Endodermal cell (in vitro differentiated cells): ENCODE results near the gene AP4E1. TPM values are rescaled to one million over a fixed set of nuclear protein-coding genes. Genes with fewer than 3 reads are reported as not detected.

ENCODE experiments used
- DNase-seq: peaks from one replicate; pipeline ENCODE4 v3.0.0-alpha.2; 2017
- H3K27ac ChIP-seq: 2 replicates; pipeline ENCODE4 v1.5.1; 2013; ENCODE audit warnings: mild to moderate bottlenecking, low read depth, low read length, moderate library complexity
- H3K27me3 ChIP-seq: 2 replicates; pipeline ENCODE4 v1.6.1; 2013; ENCODE audit warnings: mild to moderate bottlenecking, low read length, moderate library complexity; ENCODE audit not compliant: insufficient read depth, control insufficient read depth, poor library complexity, severe bottlenecking
- H3K36me3 ChIP-seq: 2 replicates; pipeline ENCODE4 v1.7.0; 2013; ENCODE audit warnings: mild to moderate bottlenecking, low read length, moderate library complexity; ENCODE audit not compliant: control insufficient read depth, insufficient read depth
- H3K4me1 ChIP-seq: one replicate; pipeline ENCODE4 v1.7.0; 2013; ENCODE audit warnings: low read length; ENCODE audit not compliant: control insufficient read depth, insufficient read depth
- H3K4me3 ChIP-seq: 2 replicates; pipeline ENCODE4 v1.5.1; 2013; ENCODE audit warnings: mild to moderate bottlenecking, low read length, moderate library complexity
- H3K9ac ChIP-seq: 2 replicates; pipeline ENCODE4 v1.6.1; 2013; ENCODE audit warnings: mild to moderate bottlenecking, low read length, moderate library complexity; ENCODE audit not compliant: poor library complexity, severe bottlenecking; ENCODE audit errors: extremely low read depth
- H3K9me3 ChIP-seq: 2 replicates; pipeline ENCODE4 v1.6.1; 2013; ENCODE audit warnings: mild to moderate bottlenecking, low read length, moderate library complexity; ENCODE audit not compliant: control insufficient read depth
- H3K27ac Mint-ChIP-seq: 2 replicates; pipeline ENCODE4 v1.8.0; 2020; ENCODE audit warnings: mixed read lengths
- H3K27me3 Mint-ChIP-seq: 2 replicates; pipeline ENCODE4 v1.8.0; 2021; ENCODE audit warnings: mild to moderate bottlenecking, mixed read lengths; ENCODE audit not compliant: insufficient read depth
- H3K36me3 Mint-ChIP-seq: 2 replicates; pipeline ENCODE4 v1.8.0; 2020; ENCODE audit warnings: low read depth, mixed read lengths
- H3K4me1 Mint-ChIP-seq: 2 replicates; pipeline ENCODE4 v1.8.0; 2020; ENCODE audit warnings: mixed read lengths
- H3K4me3 Mint-ChIP-seq: 2 replicates; pipeline ENCODE4 v1.8.0; 2020; ENCODE audit warnings: mild to moderate bottlenecking, moderate library complexity, mixed read lengths
- H3K9me3 Mint-ChIP-seq: 2 replicates; pipeline ENCODE4 v1.8.0; 2020; ENCODE audit warnings: mild to moderate bottlenecking, mixed read lengths
- CTCF ChIP-seq: fragments of 200-600 bp; sonication (generic); conservative IDR thresholded peaks from 2 replicates; pipeline ENCODE4 v1.5.0; 2021; ENCODE audit warnings: antibody characterized with exemption, mild to moderate bottlenecking
- WGBS, 2 experiments: methylation state at CpG; one replicate each; pipeline versions ENCODE4 v1.1.5 to v1.1.7; 2013; ENCODE audit warnings: missing lambda C conversion rate in 2 of 2, mixed read lengths in 1 of 2; ENCODE audit not compliant: insufficient coverage in 1 of 2, insufficient read length in 1 of 2; 5-methylcytosine and 5-hydroxymethylcytosine counted together
- total RNA-seq, 2 donors: library from RNA; stranded (reverse); fragmentation: NEBNext Ultra II Directional in 1 of 2; extraction: Animal tissue kit (Norgen Biotek cat#: 25700) in 1 of 2; gene quantifications; 2 replicates in 1 of 2; 3 replicates in 1 of 2; pipeline ENCODE4 v1.2.1, GENCODE V29; 2021

The AP4E1 gene
- total RNA-seq, 2 donors from 2014 or later: 7.8 to 12.5 TPM

- H3K36me3 ChIP-seq: peaks cover 39% of the 10 kb centered on the region
- no peak overlapping the region for H3K4me3 ChIP-seq
- no peak for DNase-seq
- Mint-ChIP-seq H3K36me3 (peaks cover 60% of the 10 kb centered on the region), H3K9me3 (peaks cover 16% of the 10 kb centered on the region), H3K27me3 (no peaks in the 10 kb centered on the region), H3K27ac (no peak overlapping the region), H3K4me1 (no peaks in the 10 kb centered on the region), H3K4me3 (no peak overlapping the region)
- H3K27me3 ChIP-seq: no peaks in the 10 kb centered on the region
- TF ChIP-seq CTCF: no peak
- no peak overlapping the region for H3K27ac ChIP-seq
- peaks cover 26% of the 10 kb centered on the region for H3K9me3 ChIP-seq
- H3K4me1 ChIP-seq: no peaks in the 10 kb centered on the region
- no peak overlapping the region for H3K9ac ChIP-seq
These were observed 63.1 kb downstream of the AP4E1 start for GRCh38 chr15:50971542-50971941.

- Histone ChIP-seq H3K27ac (no peak overlapping the region), H3K9ac (no peak overlapping the region), H3K9me3 (peaks cover 26% of the 10 kb centered on the region), H3K4me3 (no peak overlapping the region), H3K27me3 (no peaks in the 10 kb centered on the region), H3K36me3 (peaks cover 39% of the 10 kb centered on the region), H3K4me1 (no peaks in the 10 kb centered on the region)
- Mint-ChIP-seq H3K9me3 (peaks cover 16% of the 10 kb centered on the region), H3K4me3 (no peak overlapping the region), H3K27ac (no peak overlapping the region), H3K4me1 (no peaks in the 10 kb centered on the region), H3K27me3 (no peaks in the 10 kb centered on the region), H3K36me3 (peaks cover 52% of the 10 kb centered on the region)
- DNase-seq: no peak
- 70 to 72% methylated on average over 2 of the region's 4 CpGs for WGBS, 2 experiments
- TF ChIP-seq CTCF: no peak
These were observed 65.1 kb downstream of the AP4E1 start for GRCh38 chr15:50973605-50974004.

- TF ChIP-seq CTCF: no peak
- Mint-ChIP-seq H3K9me3 (no peaks in the 10 kb centered on the region), H3K36me3 (peaks cover 31% of the 10 kb centered on the region), H3K27ac (no peak overlapping the region), H3K27me3 (no peaks in the 10 kb centered on the region), H3K4me3 (no peak overlapping the region), H3K4me1 (no peaks in the 10 kb centered on the region)
- no peaks in the 10 kb centered on the region for H3K4me1 ChIP-seq
- H3K9ac ChIP-seq: no peak overlapping the region
- H3K27me3 ChIP-seq: no peaks in the 10 kb centered on the region
- H3K27ac ChIP-seq: no peak overlapping the region
- peaks cover 8% of the 10 kb centered on the region for H3K9me3 ChIP-seq
- WGBS, 2 experiments: 85 to 89% methylated on average over 1 to 2 of the region's 2 CpGs
- no peak for DNase-seq
- peaks cover 18% of the 10 kb centered on the region for H3K36me3 ChIP-seq
- no peak overlapping the region for H3K4me3 ChIP-seq
These were observed 68.7 kb downstream of the AP4E1 start for GRCh38 chr15:50977162-50977561.
